NK-92 (cell line): ENCODE results near the gene ST6GALNAC3.

Experiments
- DNase-seq: peaks from one replicate; lab custom pipeline; 2025; ENCODE audit not compliant: unreplicated experiment; lab: John Stamatoyannopoulos, UW

ST6GALNAC3 gene

GRCh38 chr1:76674689-76675210 is 600.2 kb downstream of the ST6GALNAC3 start:
- DNase-seq: no peak

- DNase-seq: no peak
Measured at GRCh38 chr1:76677416-76678405, 603.2 kb downstream of the ST6GALNAC3 start.

- no peak for DNase-seq
Measured at GRCh38 chr1:76679534-76680152, 605.1 kb downstream of the ST6GALNAC3 start.

- no peak for DNase-seq
Measured at GRCh38 chr1:76680651-76681050, 606.1 kb downstream of the ST6GALNAC3 start.

GRCh38 chr1:76682138-76682537 is 607.6 kb downstream of the ST6GALNAC3 start:
- DNase-seq: no peak
